GM19372 (cell line): ENCODE data around the gene C1QTNF1.
"Not testable (repeated sequence)": the region's sequence is repeated elsewhere in the genome, so short reads cannot be mapped to it uniquely, and the experiment has no call there.

Source experiments
- ATAC-seq: cut with Tn5 transposase; IDR thresholded peaks from one replicate; pipeline ENCODE4 v1.9.1; 2021; ENCODE audit warnings: mild to moderate bottlenecking, low read depth, moderate library complexity; ENCODE audit not compliant: unreplicated experiment

Gene C1QTNF1

GRCh38 chr17:79022507-79022991 lies 1.4 kb upstream of the C1QTNF1 start:
- ATAC-seq = no peak

GRCh38 chr17:79023180-79023705 lies 726 bp upstream of the C1QTNF1 start:
- ATAC-seq = no peak

GRCh38 chr17:79024901-79025737 lies 1.1 kb downstream of the C1QTNF1 start:
- ATAC-seq = no peak

- ATAC-seq = no peak
These were observed 2.7 kb downstream of the C1QTNF1 start for GRCh38 chr17:79026376-79027273.

GRCh38 chr17:79027274-79027924 lies 3.4 kb downstream of the C1QTNF1 start:
- ATAC-seq = no peak

- no peak for ATAC-seq
These were observed 4.0 kb downstream of the C1QTNF1 start for GRCh38 chr17:79027925-79028491.

- no peak for ATAC-seq
These were observed 4.7 kb downstream of the C1QTNF1 start for GRCh38 chr17:79028496-79029326.

GRCh38 chr17:79029327-79030009 lies 5.5 kb downstream of the C1QTNF1 start:
- ATAC-seq = no peak

- ATAC-seq = not testable (repeated sequence)
These were observed 6.7 kb downstream of the C1QTNF1 start for GRCh38 chr17:79030636-79031035.

- no peak for ATAC-seq
These were observed 8.3 kb downstream of the C1QTNF1 start for GRCh38 chr17:79031996-79032875.

- ATAC-seq = no peak
These were observed 9.2 kb downstream of the C1QTNF1 start for GRCh38 chr17:79033046-79033616.

- no peak for ATAC-seq
These were observed 10.0 kb downstream of the C1QTNF1 start for GRCh38 chr17:79033741-79034501.

GRCh38 chr17:79034931-79035485 lies 11.0 kb downstream of the C1QTNF1 start:
- no peak for ATAC-seq

- ATAC-seq = no peak
These were observed 11.7 kb downstream of the C1QTNF1 start for GRCh38 chr17:79035686-79036085.

- ATAC-seq = no peak
These were observed 12.2 kb downstream of the C1QTNF1 start for GRCh38 chr17:79036181-79036580.

- no peak for ATAC-seq
These were observed 12.6 kb downstream of the C1QTNF1 start for GRCh38 chr17:79036596-79036995.
